ENCODE results near the gene EGLN3. TPM values are rescaled to one million over a fixed set of nuclear protein-coding genes. Genes with fewer than 3 reads are reported as not detected.

EGLN3 gene
- total RNA-seq, 1 donor from 2014 or later, result 153 TPM

- H3K9me3 ChIP-seq (replicated peaks), result no peaks in the 10 kb centered on the region
- peaks cover 68% of the 10 kb centered on the region for H3K36me3 ChIP-seq
- no peaks in the 10 kb centered on the region for H3K27me3 ChIP-seq (ENCODE audit: low read depth)
- intact Hi-C loops (cut with micrococcal nuclease), result no loop called here
- H3K27ac ChIP-seq (replicated peaks), result no peak overlapping the region
- peaks cover 24% of the 10 kb centered on the region for H3K4me1 ChIP-seq
- no peak for TF ChIP-seq CTCF (IDR thresholded peaks at IDR 0.05; ENCODE audit: borderline replicate concordance)
- DNase-seq, result no peak
- H3K4me3 ChIP-seq, result no peak overlapping the region
Measured at GRCh38 chr14:33925235-33925634, 25.6 kb downstream of the EGLN3 start.

- Histone ChIP-seq H3K36me3 (peaks cover 62% of the 10 kb centered on the region), H3K4me3 (no peak overlapping the region), H3K4me1 (peaks cover 19% of the 10 kb centered on the region), H3K27ac (replicated peaks) (no peak overlapping the region), H3K9me3 (replicated peaks) (no peaks in the 10 kb centered on the region), H3K27me3 (ENCODE audit: low read depth) (no peaks in the 10 kb centered on the region)
- no peak for DNase-seq
- intact Hi-C loops (cut with micrococcal nuclease), result no loop called here
- TF ChIP-seq CTCF (IDR thresholded peaks at IDR 0.05; ENCODE audit: borderline replicate concordance), result no peak
Measured at GRCh38 chr14:33924566-33925100, 26.2 kb downstream of the EGLN3 start.

- Histone ChIP-seq H3K36me3 (peaks cover 37% of the 10 kb centered on the region), H3K4me3 (no peak overlapping the region)
Measured at GRCh38 chr14:33922125-33922524, 28.7 kb downstream of the EGLN3 start.

GRCh38 chr14:33918256-33918655 is 32.6 kb downstream of the EGLN3 start:
- TF ChIP-seq CTCF (IDR thresholded peaks at IDR 0.05; ENCODE audit: borderline replicate concordance), result no peak
- intact Hi-C loops (cut with micrococcal nuclease), result no loop called here
- Histone ChIP-seq H3K4me1 (peaks cover 27% of the 10 kb centered on the region), H3K27me3 (ENCODE audit: low read depth) (no peaks in the 10 kb centered on the region), H3K36me3 (peaks cover 7% of the 10 kb centered on the region), H3K4me3 (no peak overlapping the region), H3K9me3 (replicated peaks) (no peaks in the 10 kb centered on the region), H3K27ac (replicated peaks) (no peak overlapping the region)
- no peak for DNase-seq

More at GRCh38 chr14:33922125-33922524, 28.7 kb downstream of the EGLN3 start:
- no peak overlapping the region for H3K27ac ChIP-seq (replicated peaks)
- DNase-seq, result no peak
- H3K4me1 ChIP-seq, result peaks cover 23% of the 10 kb centered on the region
- H3K9me3 ChIP-seq (replicated peaks), result no peaks in the 10 kb centered on the region
- H3K27me3 ChIP-seq (ENCODE audit: low read depth), result no peaks in the 10 kb centered on the region
- no peak for TF ChIP-seq CTCF (IDR thresholded peaks at IDR 0.05; ENCODE audit: borderline replicate concordance)
- intact Hi-C loops (cut with micrococcal nuclease), result no loop called here

GRCh38 chr14:33917661-33918060 is 33.2 kb downstream of the EGLN3 start:
- intact Hi-C loops (cut with micrococcal nuclease), result no loop called here
- H3K4me1 ChIP-seq, result peaks cover 27% of the 10 kb centered on the region

More at GRCh38 chr14:33917661-33918060, 33.2 kb downstream of the EGLN3 start:
- Histone ChIP-seq H3K9me3 (replicated peaks) (no peaks in the 10 kb centered on the region), H3K27ac (replicated peaks) (peak overlapping the region; percentile 57), H3K4me3 (no peak overlapping the region), H3K36me3 (peaks cover 3% of the 10 kb centered on the region), H3K27me3 (ENCODE audit: low read depth) (no peaks in the 10 kb centered on the region)
- TF ChIP-seq CTCF (IDR thresholded peaks at IDR 0.05; ENCODE audit: borderline replicate concordance), result no peak
- DNase-seq, result no peak

Measured in left ventricle myocardium inferior (tissue), 1 donor.